CD4-positive, alpha-beta T cell treated with Interleukin-4 for 4 hours (primary cell): ENCODE data around the gene HUWE1.

Source experiments
- DNase-seq: peaks from one replicate; pipeline ENCODE4 v3.0.0-alpha.2; 2020

Gene HUWE1

GRCh38 chrX:53486285-53486684 lies 200.2 kb downstream of the HUWE1 start:
- no peak for DNase-seq

- no peak for DNase-seq
Observed at GRCh38 chrX:53483838-53484405, 202.6 kb downstream of the HUWE1 start.

GRCh38 chrX:53483416-53483815 lies 203.1 kb downstream of the HUWE1 start:
- no peak for DNase-seq
